PFSK-1 (cell line): ENCODE data around the gene ZNF580.

Source experiments
- FOXP2 ChIP-seq: optimal IDR thresholded peaks from 2 replicates; pipeline ENCODE3; 2011; ENCODE audit warnings: borderline replicate concordance, control low read depth, inconsistent platforms; ENCODE audit not compliant: insufficient read depth; ENCODE audit errors: extremely low read length, extremely low read depth
- POLR2AphosphoS5 ChIP-seq: IDR thresholded peaks from 2 replicates; pipeline ENCODE4 v1.6.1; 2012; ENCODE audit warnings: low read depth, mild to moderate bottlenecking, control low read depth, low read length, moderate library complexity
- SIN3A ChIP-seq: IDR thresholded peaks from 2 replicates; pipeline ENCODE4 v1.6.1; 2012; ENCODE audit warnings: mild to moderate bottlenecking, low read length, moderate library complexity, borderline replicate concordance; ENCODE audit not compliant: insufficient read depth
- TAF1 ChIP-seq: IDR thresholded peaks from 2 replicates; pipeline ENCODE4 v1.6.1; 2012; ENCODE audit warnings: low read length, control low read depth, borderline replicate concordance; ENCODE audit not compliant: insufficient read depth
- TF ChIP-seq, protein P1 (sequence below), 2 experiments: IDR thresholded peaks; 2 replicates each; pipeline versions ENCODE4 v1.6.1 to v1.8.0; 2011 to 2012; ENCODE audit warnings: low read depth in 2 of 2, low read length in 2 of 2, control low read depth in 1 of 2, inconsistent platforms in 1 of 2, mild to moderate bottlenecking in 1 of 2, moderate library complexity in 1 of 2; ENCODE audit not compliant: insufficient read depth in 1 of 2

- TF ChIP-seq, protein P1, sequence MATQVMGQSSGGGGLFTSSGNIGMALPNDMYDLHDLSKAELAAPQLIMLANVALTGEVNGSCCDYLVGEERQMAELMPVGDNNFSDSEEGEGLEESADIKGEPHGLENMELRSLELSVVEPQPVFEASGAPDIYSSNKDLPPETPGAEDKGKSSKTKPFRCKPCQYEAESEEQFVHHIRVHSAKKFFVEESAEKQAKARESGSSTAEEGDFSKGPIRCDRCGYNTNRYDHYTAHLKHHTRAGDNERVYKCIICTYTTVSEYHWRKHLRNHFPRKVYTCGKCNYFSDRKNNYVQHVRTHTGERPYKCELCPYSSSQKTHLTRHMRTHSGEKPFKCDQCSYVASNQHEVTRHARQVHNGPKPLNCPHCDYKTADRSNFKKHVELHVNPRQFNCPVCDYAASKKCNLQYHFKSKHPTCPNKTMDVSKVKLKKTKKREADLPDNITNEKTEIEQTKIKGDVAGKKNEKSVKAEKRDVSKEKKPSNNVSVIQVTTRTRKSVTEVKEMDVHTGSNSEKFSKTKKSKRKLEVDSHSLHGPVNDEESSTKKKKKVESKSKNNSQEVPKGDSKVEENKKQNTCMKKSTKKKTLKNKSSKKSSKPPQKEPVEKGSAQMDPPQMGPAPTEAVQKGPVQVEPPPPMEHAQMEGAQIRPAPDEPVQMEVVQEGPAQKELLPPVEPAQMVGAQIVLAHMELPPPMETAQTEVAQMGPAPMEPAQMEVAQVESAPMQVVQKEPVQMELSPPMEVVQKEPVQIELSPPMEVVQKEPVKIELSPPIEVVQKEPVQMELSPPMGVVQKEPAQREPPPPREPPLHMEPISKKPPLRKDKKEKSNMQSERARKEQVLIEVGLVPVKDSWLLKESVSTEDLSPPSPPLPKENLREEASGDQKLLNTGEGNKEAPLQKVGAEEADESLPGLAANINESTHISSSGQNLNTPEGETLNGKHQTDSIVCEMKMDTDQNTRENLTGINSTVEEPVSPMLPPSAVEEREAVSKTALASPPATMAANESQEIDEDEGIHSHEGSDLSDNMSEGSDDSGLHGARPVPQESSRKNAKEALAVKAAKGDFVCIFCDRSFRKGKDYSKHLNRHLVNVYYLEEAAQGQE (IDR thresholded peaks at IDR 0.05; ENCODE audit: insufficient read depth in 1 of 2, low read depth in 2 of 2, low read length in 2 of 2): no peak
- TF ChIP-seq POLR2AphosphoS5 (no peak), SIN3A (no peak), TAF1 (no peak), FOXP2 (no peak)
These were observed 24.4 kb upstream of the ZNF580 start for GRCh38 chr19:55616395-55616875.
